Measurements from ENCODE around the gene MINDY4. TPM values are rescaled to one million over a fixed set of nuclear protein-coding genes. Genes with fewer than 3 reads are reported as not detected.

Gene MINDY4
- total RNA-seq, 2 donors from 2014 or later = 2.2 to 4.2 TPM

- intact Hi-C loops (cut with DNase I) = no loop called here
- no peaks in the 10 kb centered on the region for H3K27me3 ChIP-seq
- no peak for TF ChIP-seq CTCF (IDR thresholded peaks at IDR 0.05)
- no peak overlapping the region for H3K9ac ChIP-seq (ENCODE audit: low read depth in 2 of 2, low read length in 2 of 2)
- H3K27ac ChIP-seq = no peak overlapping the region
- DNase-seq = no peak
- no peaks in the 10 kb centered on the region for H3K9me3 ChIP-seq
- no peaks in the 10 kb centered on the region for H3K4me1 ChIP-seq
- H3K36me3 ChIP-seq = no peaks in the 10 kb centered on the region
- H3K4me3 ChIP-seq = no peak overlapping the region
Observed at GRCh38 chr7:30842542-30843451, 71.6 kb downstream of the MINDY4 start.

GRCh38 chr7:30843741-30844482 lies 72.7 kb downstream of the MINDY4 start:
- H3K9ac ChIP-seq (ENCODE audit: low read depth in 2 of 2, low read length in 2 of 2) = no peak overlapping the region
- H3K27ac ChIP-seq = no peak overlapping the region
- no peaks in the 10 kb centered on the region for H3K4me1 ChIP-seq
- intact Hi-C loops (cut with DNase I) = no loop called here
- H3K27me3 ChIP-seq = no peaks in the 10 kb centered on the region
- no peak for DNase-seq
- no peak for TF ChIP-seq CTCF (IDR thresholded peaks at IDR 0.05)
- no peaks in the 10 kb centered on the region for H3K36me3 ChIP-seq
- no peaks in the 10 kb centered on the region for H3K9me3 ChIP-seq
- H3K4me3 ChIP-seq = no peak overlapping the region

DNA sequence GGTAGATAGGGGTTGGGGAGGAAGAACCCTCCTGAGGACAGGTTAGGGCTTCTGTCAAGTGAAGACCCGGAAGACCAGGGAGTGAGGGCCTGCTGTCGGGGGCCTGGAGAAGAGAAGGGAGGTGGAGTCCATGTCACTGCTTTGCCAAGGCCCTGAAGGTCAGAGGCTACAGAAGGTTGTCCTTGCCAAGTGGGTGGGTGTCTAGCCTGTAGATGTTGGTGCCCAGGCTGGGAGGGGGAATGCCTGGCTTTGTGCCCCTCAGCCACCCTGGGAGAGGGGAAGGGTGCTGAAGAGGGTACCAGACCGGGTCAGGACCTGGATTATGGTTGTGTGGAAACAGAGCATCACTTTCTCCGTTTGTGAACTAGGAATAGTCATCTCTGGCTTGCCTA lies 73.3 kb downstream of the MINDY4 start:
- Histone ChIP-seq H3K4me1 (no peaks in the 10 kb centered on the region), H3K36me3 (no peaks in the 10 kb centered on the region)

GRCh38 chr7:30844916-30845315 lies 73.7 kb downstream of the MINDY4 start:
- Histone ChIP-seq H3K4me1 (no peaks in the 10 kb centered on the region), H3K27ac (no peak overlapping the region), H3K9ac (ENCODE audit: low read depth in 2 of 2, low read length in 2 of 2) (no peak overlapping the region), H3K27me3 (no peaks in the 10 kb centered on the region), H3K4me3 (no peak overlapping the region), H3K36me3 (no peaks in the 10 kb centered on the region), H3K9me3 (no peaks in the 10 kb centered on the region)
- intact Hi-C loops (cut with DNase I) = no loop called here
- no peak for TF ChIP-seq CTCF (IDR thresholded peaks at IDR 0.05)
- no peak for DNase-seq

More for the DNA sequence above, 73.3 kb downstream of the MINDY4 start:
- intact Hi-C loops (cut with DNase I) = no loop called here
- Histone ChIP-seq H3K9me3 (no peaks in the 10 kb centered on the region), H3K9ac (ENCODE audit: low read depth in 2 of 2, low read length in 2 of 2) (no peak overlapping the region), H3K4me3 (no peak overlapping the region), H3K27me3 (no peaks in the 10 kb centered on the region), H3K27ac (no peak overlapping the region)
- TF ChIP-seq CTCF (IDR thresholded peaks at IDR 0.05) = no peak
- DNase-seq = no peak

DNA sequence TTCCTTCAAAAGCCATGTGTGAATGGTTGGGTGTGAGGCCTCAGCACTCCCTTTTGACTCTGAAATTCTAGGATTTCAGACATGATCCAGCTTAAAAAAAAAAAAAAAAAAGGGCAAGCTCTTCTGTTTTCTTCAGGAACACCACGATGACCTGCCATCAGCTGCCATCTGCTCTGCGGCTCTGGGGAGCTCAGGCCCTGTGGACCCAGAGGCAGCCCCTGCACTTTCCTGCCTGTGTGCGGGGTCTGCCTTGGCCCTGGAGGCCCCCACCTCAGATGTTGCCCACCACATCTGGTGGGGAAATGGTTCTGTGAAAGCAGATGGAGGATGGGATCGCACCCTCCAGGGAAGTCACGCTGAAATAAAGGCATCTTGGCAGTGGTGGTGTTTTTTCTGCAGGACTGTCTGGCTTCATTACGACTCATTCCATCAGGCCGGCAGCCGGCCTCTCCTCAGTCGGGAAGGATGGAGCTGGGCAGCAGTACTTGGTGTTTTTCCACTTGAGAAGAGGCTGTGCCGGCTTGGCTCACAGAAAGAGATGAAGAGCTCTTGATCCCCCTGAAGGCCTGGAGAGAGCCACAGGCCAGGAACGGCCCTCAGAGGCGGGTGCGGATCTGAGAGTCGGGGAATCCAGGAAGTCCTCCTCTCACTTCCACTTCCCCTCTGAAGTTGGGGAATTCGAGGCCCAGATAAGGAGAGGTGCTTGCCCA lies 74.4 kb downstream of the MINDY4 start:
- Histone ChIP-seq H3K27ac (no peak overlapping the region), H3K9ac (ENCODE audit: low read depth in 2 of 2, low read length in 2 of 2) (no peak overlapping the region), H3K36me3 (no peaks in the 10 kb centered on the region), H3K4me1 (no peaks in the 10 kb centered on the region), H3K9me3 (no peaks in the 10 kb centered on the region), H3K4me3 (no peak overlapping the region), H3K27me3 (no peaks in the 10 kb centered on the region)
- intact Hi-C loops (cut with DNase I) = no loop called here
- no peak for DNase-seq
- TF ChIP-seq CTCF (IDR thresholded peaks at IDR 0.05) = no peak
